ENCODE measurements around the gene LALBA.
A peak's percentile ranks its signal among the peaks of the same experiment; 100 is the strongest.
"Not testable (repeated sequence)": the region's sequence is repeated elsewhere in the genome, so short reads cannot be mapped to it uniquely, and the experiment has no call there.

Gene LALBA

DNA sequence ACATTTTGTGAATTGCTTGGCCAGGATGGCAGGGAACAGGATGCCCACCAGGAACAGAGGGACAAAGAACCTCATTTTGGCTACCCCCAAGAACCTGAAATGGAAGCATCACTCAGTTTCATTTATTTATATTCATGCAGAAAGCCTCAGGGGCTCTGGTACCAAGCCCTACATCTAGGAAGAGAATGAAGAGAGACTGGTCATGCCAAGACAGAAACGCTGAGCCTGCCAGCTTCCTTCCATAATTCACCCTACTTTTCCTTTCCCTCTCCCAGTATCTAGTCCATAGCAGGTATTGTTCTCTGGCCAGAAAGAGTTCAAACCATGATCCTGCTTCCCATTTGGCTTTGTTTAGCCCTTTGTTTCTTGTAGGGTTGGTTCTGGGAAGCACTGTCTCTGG, at the start of gene LALBA:
Gene LALBA, minus strand, starts transcription at position 101 of the 400 bp plus-strand sequence. Its CDS starts 26 bp downstream, at position 75.
- DNase-seq (ENCODE audit: low read depth), result no peak

DNA sequence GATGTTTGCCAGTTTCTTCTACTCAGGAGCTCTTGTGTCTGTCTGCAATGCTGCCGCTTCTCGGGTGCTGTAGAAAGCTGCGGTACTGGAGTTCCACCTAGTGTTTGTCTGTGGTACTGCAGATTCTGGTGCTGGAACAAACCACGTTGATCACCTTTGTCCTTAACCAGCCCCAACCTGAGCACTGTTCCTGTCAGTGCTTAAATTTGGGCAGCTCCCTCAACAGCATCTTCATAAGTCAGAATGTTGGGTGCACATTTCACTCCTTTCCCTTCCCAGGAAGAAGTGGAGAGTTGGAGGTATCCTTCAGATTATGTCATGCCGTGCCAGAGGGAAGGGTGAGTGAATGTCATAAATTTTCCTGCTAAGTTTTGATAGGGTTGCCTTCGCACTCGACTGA, 48.7 kb upstream of the LALBA start:
- DNase-seq (ENCODE audit: low read depth), result peak; percentile 64

DNA sequence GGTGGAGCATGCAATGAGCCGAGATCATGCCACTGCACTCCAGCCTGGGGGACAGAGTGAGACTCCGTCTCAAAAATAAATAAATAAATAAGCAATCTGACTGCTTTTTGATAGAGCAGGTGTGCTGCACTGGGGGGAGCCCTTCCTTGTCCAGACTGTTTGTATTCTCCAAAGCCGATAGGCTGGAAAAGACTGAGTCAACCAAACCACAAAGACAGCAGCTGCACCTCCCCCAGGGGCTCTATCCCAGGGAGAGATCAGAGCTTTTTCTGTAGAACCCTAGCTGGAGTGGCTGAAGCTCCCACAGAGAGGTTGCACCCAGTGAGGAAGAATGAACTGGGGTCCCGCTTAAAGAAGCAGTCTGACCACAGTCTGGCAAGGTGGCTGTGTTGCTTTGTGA, 45.8 kb upstream of the LALBA start:
- no peak for DNase-seq (ENCODE audit: low read depth)

DNA sequence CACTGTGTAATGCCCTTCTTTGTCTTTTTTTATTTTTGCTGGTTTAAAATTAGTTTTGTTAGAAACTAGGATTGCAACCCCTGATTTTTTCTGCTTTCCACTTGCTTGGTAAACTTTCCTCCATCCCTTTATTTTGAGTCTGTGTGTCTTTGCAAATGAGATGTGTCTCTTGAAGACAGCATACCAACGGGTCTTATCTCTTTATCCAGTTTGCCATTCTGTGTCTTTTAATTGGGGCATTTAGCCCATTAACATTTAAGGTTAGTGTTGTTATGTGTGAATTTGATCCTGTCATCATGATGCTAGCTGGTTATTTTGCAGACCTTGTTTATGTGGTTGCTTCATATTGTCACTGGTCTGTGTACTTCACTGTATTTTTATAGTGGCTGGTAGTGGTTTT, 43.5 kb upstream of the LALBA start:
- DNase-seq (ENCODE audit: low read depth), result no peak

DNA sequence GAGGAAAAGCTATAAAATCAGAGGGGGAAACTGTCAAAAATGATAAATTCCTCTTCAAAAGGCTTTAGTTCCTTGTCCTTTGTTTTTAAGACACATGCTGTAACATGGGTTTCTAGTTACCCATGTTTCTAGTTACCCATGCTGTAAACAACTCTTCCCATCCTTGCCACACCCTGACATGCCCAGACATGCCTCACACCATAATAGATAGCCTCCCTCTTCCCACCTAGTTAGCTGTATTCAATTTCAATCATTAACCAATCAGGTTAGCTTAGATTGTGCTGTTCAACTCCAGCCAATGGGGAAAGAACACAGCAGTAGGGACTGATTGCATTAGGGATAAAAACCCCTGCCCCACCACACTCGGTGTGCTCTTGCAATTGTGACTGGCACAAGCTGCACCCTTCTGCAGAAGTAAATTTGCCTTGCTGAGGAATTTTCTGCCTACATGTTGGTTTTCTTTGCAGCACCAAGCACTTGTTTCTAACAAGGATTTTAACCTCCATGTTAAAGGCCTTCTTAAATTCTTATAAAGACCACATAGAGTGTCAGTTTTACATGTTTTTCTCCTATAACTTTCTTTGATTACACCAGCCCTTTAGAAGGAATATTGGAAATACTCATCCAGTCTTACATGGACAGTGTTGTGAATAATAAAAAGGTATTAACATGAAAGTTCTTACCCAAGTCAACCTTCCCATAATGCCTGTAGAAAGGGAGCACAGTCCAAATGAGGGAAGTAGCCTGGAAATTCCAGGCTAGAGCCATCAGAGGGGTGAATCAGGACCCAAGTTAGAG, 32.5 kb upstream of the LALBA start:
- no peak for DNase-seq (ENCODE audit: low read depth)

DNA sequence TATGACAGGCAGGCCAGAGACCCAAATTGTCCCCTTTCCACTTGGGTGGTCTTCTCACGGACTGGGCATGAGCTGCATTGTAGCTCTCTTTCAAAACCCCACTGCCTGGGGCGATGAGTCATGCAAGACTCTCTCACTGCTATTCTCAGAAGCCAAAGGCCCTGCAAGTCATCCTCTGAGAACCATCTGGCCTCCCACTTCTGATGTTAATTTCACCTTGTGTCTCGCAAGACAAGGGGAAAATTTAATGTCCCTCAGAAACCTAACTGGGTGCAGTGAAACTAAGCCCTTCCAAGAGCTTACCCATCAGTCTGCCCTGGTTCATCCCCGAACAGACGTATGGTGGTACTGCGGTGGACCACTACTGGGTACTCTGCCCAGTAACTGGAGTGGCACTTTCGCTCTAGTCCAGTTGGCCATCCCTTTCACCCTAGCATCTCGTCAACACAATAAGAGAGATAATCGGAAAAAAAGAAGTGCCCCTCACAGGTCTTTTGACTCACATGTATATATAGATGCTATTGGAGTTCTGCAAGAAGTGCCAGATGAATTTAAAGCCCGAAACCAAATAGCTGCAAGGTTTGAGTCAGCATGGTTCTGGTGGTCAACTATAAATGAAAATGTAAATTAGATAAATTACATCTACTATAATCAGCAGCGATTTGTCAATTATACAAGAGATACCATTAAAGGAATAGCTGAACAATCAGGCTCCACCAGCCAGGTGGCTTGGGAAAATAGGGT, 31.3 kb upstream of the LALBA start:
- no peak for DNase-seq (ENCODE audit: low read depth)

DNA sequence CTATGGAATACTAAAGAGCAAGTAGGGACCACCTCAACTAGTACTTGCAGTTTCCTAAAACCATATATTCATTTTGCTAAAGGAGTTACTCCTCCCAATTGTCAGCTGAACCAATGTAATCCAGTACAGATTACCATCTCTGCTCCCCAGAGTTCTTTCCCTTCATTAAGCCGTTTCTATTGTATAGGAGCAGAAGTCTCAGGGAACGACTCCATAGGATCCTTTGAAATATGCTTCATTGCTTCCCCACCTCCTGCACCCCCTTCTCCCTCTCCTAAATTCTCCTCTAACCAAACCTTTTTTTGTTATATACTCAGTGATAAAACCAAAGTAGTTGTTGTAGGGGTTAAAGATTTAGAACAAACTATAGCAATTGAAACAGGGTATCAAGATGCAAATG, 30.7 kb upstream of the LALBA start:
- DNase-seq (ENCODE audit: low read depth), result no peak

DNA sequence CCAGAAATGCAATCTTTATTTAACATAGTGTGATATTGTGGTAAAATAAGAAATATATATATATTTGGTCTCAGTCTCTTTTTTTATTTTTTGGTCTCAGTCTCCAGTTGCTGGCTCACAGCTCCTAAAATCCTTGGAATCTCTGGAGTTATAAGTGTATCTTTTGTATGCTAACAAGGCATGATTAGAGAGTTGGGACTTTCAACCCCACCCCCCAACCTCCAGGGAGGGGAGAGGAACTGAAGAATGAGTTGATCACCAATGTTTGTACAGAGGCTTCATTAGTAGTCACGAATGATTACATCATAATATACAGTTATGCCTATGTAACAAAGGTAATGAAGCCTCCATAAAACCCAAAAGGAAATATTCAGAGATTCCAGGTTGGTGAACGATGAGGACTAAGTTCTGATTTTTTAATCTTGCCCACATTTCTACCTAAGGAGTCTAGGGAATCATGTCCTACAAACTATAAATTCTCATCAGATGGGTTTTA, 22.8 kb upstream of the LALBA start:
- no peak for DNase-seq (ENCODE audit: low read depth)

DNA sequence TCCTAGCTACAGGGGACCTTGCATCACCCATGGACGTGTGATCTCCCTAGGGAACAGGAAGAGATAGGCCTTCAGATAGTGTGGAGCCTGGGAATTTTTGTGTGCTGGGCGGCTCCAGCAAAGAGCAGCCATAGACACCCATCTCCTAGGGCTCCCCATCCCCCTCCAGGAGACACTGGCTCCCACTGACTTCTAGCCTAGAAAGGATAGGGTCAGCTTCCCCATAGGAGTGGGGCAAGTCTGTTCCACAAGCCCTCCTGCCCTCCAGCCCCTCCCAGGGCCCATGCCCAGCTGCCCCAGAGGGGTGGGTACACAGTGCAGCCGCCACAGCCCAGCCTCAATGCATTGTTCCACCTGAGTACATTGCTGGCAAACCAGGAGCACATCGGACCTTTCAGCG, 16.5 kb upstream of the LALBA start:
- DNase-seq (ENCODE audit: low read depth), result no peak

DNA sequence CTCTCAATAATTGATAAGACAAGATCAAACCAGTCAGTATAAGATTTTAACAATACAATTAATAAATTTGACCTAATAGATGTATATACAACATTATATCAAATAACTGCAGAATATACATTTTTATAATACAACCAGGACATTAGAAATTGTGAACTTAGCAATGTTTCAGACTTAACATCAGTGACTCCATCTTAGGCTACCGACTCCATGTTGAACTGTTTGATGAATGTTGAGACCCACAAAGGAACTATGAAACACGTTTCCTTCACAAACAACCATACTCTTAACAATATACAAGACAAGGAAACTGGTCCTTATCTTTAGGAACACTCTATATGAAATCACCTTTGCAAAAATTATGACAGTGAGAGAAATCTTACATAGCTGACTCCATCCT, 13.9 kb upstream of the LALBA start:
- no peak for DNase-seq (ENCODE audit: low read depth)

DNA sequence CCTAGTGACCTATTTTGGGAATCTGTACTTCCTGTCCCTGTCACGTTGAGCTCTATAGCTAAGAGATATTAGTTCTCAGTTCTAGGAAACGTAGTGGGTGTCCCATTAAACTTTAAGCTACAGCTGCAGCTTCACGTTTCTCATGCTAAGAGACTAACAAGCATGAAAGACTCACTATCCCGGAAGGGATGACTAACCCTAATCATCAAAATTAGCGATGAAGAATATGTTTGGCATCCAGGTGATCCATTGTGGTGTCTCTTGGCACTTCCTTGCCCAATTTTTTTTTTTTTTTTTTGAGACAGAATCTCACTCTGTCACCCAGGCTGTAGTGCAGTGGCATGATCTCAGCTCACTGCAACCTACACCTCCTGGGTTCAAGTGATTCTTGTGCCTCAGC, 11.0 kb upstream of the LALBA start:
- no peak for DNase-seq (ENCODE audit: low read depth)

DNA sequence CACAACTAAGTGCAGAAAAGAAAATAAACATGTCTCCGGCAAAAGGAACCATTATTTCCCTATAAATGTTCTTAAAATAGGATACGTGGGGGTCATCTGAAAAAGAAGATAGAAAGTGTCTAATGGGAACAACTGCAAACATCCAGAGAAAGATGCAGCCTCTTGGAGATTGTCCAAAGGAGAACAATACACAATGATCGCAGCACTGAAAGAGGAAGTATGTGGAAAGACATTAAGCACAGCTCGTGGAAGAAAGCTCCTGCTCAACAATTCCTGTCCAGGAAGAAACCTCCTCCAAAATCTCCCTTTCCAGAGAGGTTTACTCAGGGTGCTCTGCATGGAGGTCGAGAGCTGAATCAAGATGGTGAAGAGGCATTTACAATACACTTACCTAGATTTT, 2.5 kb upstream of the LALBA start:
- DNase-seq (ENCODE audit: low read depth), result no peak

DNA sequence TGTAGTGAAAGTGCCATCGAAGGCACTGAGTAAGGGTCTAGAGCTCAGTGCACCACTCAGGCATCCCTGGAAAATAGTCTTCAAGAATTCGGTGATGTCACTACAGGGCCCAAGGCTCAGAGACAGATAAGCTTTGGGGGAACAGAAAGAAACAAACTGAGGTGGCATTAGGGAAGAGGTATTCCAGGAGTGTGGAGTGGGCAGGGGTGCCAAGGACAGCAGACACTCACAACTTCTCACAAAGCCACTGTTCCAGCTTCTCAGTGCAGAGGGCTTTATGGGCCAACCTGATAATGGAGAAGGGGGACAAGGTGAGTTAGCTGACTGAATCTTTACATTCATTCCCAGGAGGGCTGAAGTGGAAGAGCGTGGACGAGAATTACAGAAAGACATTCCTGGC, 2.1 kb downstream of the LALBA start:
- DNase-seq (ENCODE audit: low read depth), result no peak

DNA sequence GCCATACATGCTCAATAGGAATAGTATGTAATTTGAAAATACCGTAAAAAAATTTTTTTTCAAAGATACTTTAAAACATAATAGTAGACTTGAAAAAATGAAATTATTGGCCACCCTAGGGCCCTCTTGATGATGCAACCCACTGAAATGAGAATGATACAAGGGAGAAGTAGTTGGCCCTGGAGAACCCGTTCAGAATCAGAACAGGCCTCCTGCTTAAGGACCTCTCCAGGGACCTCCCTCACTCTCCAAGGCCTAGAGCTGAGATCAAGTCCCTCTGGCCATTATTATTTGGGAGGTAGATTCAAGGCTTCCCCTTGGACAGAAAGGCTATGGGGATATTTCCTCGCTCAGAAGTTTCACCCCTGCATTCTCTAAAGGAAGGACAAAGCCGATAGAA, 11.9 kb downstream of the LALBA start:
- DNase-seq (ENCODE audit: low read depth), result no peak

DNA sequence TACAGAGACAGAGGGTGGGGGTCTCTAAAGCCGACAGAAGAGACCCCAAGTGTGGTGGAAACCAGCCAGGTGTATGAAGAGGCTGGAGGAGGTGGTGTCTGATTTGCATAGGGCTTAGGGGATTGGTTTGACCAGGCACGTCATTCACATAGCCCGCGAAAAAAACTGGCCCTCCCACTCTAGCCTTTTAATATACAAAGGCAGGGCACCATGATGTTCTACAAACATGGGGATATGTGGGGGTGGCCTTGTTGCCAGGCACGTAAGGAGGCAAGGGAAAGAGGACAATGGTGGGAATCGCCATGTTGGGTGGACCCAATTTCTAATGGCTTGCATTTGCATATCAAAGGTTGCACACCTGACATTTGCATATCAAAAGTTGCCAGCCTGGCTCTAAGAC, 13.2 kb downstream of the LALBA start:
- DNase-seq (ENCODE audit: low read depth), result no peak

DNA sequence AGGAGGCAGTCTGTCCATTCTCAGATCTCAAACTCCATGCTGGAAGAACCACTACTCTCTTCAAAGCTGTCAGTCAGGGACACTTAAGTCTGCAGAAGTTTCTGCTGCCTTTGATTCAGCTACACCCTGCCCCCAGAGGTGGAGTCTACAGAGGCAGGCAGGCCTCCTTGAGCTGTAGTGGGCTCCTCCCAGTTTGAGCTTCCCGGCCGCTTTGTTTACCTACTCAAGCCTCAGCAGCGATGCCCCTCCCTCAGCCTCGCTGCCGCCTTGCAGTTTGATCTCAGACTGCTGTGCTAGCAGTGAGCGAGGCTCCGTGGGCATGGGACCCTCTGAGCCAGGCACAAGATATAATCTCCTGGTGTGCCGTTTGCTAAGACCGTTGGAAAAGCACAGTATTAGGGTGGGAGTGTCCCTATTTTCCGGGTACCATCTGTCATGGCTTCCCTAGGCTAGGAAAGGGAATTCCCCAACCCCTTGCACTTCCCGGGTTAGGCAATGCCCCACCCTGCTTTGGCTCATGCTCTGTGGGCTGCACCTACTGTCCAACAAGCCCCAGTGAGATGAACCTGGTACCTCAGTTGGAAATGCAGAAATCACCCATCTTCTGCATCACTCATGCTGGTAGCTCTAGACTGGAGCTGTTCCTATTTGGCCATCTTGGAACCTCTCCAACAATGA, 16.0 kb downstream of the LALBA start:
- not testable (repeated sequence) for DNase-seq (ENCODE audit: low read depth)

DNA sequence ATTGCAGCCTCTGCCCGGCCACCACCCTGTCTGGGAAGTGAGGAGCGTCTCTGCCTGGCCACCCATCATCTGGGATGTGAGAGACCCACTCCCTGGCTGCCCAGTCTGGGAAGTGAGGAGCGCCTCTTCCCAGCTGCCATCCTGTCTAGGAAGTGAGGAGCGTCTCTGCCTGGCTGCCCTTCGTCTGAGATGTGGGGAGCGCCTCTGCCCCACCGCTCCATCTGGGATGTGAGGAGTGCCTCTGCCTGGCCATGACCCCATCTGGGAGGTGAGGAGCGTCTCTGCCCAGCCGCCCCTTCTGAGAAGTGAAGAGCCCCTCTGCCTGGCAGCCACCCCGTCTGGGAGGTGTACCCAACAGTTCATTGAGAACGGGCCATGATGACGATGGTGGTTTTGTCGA, 18.2 kb downstream of the LALBA start:
- DNase-seq (ENCODE audit: low read depth), result not testable (repeated sequence)

DNA sequence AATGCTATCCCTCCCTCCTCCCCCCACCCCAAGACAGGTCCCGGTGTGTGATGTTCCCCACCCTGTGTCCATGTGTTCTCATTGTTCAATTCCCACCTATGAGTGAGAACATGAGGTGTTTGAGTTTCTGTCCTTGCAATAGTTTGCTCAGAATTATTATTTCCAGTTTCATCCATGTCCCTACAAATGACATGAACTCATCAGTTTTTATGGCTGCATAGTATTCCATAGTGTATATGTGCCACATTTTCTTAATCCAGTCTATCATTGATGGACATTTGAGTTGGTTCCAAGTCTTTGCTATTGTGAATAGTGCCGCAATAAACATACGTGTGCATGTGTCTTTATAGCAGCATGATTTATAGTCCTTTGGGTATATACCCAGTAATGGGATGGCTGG, 22.8 kb downstream of the LALBA start:
- not testable (repeated sequence) for DNase-seq (ENCODE audit: low read depth)

DNA sequence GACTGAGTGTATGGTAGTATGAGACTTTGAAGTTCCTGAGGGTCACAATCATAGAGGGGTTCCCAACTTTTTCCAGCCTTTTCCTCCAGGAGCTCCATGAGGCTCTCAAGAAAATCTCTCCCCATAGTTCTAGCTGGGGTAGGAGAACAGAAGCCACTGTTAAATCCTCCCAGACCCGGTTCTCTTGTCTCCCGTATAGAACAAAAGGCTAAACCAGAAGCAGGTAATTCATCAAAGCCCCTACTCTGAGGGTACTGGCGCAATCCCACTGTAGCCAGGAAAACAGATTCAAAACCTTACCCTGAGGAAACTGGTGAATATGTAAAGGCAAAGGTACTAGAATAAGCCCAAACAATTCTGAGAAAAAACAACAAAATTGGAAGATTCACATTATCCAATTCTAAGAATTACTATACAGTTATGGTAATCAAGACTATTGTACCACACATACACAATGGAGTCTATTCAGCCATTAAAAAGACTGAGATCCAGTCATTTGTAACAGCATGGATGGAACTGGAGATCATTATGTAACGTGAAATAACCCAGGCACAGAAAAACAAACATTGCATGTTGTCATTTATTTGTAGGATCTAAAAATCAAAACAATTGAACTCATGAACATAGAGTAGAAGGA, 23.9 kb downstream of the LALBA start:
- no peak for DNase-seq (ENCODE audit: low read depth)

DNA sequence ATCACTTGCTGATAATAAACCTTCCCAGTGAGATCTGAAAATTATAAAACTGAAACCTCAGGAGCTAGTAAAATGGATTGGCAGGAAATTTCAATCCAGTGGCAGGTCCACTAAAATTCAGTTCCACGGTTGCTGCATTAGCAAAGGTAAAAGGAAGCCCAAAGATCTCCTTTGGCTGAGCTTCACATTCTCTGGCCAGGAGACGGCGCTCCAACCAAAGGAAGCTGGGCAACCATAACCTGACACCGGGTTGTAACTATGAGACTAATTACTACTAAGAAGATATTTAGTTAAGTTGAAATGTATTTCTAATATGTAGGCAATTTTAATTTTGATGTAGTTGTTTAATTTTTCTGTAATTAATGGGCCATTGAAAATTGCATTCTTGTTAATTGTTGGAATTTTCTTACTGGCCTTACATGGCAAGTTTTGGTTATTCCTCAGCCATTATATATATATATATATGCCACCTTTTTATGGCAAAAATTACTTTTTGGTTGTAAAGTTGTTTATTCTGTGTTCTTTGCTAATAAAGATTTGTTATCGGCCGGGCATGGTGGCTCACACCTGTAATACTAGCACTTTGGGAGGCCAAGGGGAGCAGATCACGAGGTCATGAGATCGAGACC, 27.4 kb downstream of the LALBA start:
- no peak for DNase-seq (ENCODE audit: low read depth)

DNA sequence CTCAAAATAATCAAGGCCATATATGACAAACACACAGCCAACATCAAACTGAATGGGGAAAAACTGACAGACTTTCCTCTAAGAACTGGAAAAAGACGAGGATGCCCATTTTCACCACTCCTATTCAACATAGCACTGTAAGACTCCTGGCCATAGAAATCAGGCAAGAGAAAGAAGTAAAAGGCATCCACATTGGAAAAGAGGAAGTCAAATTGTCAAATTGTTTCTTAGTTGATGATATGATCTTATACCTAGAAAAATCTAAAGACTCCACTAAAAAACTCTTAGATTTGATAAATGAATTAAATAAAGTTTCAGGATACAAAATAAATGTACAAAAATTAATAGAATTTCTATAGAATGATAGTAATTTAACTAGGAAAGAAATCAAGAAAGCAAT, 33.2 kb downstream of the LALBA start:
- DNase-seq (ENCODE audit: low read depth), result no peak

DNA sequence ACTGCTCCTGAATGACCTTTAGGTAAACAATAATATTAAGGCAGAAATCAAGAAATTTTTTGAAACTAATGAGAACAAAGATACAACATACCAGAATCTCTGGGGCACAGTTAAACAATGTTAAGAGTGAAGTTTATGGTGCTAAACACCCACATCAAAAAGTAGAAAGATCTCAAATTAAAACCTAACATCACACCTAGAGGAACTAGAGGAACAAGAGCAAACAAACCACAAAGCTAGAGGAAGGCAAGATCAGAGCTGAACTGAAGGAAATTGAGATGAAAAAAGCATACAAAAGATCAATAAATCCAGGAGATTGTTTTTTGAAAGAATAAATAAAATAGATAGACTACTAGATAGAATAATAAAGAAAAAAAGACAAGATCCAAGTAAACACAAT, 37.2 kb downstream of the LALBA start:
- no peak for DNase-seq (ENCODE audit: low read depth)

Measured in CMK (cell line).